ENCODE results near the gene CHCHD6.

GRCh38 chr3:126854666-126855065, 150.6 kb downstream of the CHCHD6 start:
- TF ChIP-seq, protein P1, sequence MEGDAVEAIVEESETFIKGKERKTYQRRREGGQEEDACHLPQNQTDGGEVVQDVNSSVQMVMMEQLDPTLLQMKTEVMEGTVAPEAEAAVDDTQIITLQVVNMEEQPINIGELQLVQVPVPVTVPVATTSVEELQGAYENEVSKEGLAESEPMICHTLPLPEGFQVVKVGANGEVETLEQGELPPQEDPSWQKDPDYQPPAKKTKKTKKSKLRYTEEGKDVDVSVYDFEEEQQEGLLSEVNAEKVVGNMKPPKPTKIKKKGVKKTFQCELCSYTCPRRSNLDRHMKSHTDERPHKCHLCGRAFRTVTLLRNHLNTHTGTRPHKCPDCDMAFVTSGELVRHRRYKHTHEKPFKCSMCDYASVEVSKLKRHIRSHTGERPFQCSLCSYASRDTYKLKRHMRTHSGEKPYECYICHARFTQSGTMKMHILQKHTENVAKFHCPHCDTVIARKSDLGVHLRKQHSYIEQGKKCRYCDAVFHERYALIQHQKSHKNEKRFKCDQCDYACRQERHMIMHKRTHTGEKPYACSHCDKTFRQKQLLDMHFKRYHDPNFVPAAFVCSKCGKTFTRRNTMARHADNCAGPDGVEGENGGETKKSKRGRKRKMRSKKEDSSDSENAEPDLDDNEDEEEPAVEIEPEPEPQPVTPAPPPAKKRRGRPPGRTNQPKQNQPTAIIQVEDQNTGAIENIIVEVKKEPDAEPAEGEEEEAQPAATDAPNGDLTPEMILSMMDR (conservative IDR thresholded peaks at IDR 0.05 in 1 of 2, IDR thresholded peaks at IDR 0.05 in 1 of 2; ENCODE audit: extremely low read depth in 1 of 2, insufficient read depth in 1 of 2, low read depth in 1 of 2, low read length in 2 of 2): no peak
- TF ChIP-seq EZH2 (IDR thresholded peaks at IDR 0.05; ENCODE audit: borderline replicate concordance, low read length): no peak

Data from mammary epithelial cell (primary cell).